Measurements from ENCODE around the gene NR4A3. TPM values are rescaled to one million over a fixed set of nuclear protein-coding genes. Genes with fewer than 3 reads are reported as not detected.

The NR4A3 gene
- total RNA-seq, 2 experiments from 2014 or later, result 0.13 to 0.74 TPM

DNA sequence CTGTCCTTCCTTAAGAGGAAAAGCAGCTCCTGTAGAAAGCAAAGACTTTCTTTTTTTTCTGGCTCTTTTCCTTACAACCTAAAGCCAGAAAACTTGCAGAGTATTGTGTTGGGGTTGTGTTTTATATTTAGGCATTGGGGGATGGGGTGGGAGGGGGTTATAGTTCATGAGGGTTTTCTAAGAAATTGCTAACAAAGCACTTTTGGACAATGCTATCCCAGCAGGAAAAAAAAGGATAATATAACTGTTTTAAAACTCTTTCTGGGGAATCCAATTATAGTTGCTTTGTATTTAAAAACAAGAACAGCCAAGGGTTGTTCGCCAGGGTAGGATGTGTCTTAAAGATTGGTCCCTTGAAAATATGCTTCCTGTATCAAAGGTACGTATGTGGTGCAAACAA is 42.3 kb downstream of the NR4A3 start:
- no peaks in the 10 kb centered on the region for H3K9me2 ChIP-seq (ENCODE audit: insufficient read depth, low read length)
- H4K20me1 ChIP-seq (ENCODE audit: insufficient read depth, low read length), result no peaks in the 10 kb centered on the region
- H3K27ac ChIP-seq (ENCODE audit: low read depth, low read length, poor library complexity, severe bottlenecking), result no peak overlapping the region
- H3K36me3 ChIP-seq (ENCODE audit: insufficient read depth, low read length), result no peaks in the 10 kb centered on the region
- H2AFZ ChIP-seq (ENCODE audit: low read length), result no peak overlapping the region
- BruUV-seq (replicated peaks), result no TSS peak
- DNase-seq (ENCODE audit: low spot score), result no peak
- no peak for TF ChIP-seq EZH2phosphoT487 (IDR thresholded peaks at IDR 0.05; ENCODE audit: borderline replicate concordance, low read depth, low read length)
- TF ChIP-seq, protein P1, sequence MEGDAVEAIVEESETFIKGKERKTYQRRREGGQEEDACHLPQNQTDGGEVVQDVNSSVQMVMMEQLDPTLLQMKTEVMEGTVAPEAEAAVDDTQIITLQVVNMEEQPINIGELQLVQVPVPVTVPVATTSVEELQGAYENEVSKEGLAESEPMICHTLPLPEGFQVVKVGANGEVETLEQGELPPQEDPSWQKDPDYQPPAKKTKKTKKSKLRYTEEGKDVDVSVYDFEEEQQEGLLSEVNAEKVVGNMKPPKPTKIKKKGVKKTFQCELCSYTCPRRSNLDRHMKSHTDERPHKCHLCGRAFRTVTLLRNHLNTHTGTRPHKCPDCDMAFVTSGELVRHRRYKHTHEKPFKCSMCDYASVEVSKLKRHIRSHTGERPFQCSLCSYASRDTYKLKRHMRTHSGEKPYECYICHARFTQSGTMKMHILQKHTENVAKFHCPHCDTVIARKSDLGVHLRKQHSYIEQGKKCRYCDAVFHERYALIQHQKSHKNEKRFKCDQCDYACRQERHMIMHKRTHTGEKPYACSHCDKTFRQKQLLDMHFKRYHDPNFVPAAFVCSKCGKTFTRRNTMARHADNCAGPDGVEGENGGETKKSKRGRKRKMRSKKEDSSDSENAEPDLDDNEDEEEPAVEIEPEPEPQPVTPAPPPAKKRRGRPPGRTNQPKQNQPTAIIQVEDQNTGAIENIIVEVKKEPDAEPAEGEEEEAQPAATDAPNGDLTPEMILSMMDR (conservative IDR thresholded peaks at IDR 0.05; ENCODE audit: low read length), result no peak
- CTCF ChIA-PET (ENCODE audit: unreplicated experiment), result no interaction called here
- POLR2A ChIA-PET, result no interaction called here
- intact Hi-C loops (cut with micrococcal nuclease; ENCODE audit: unreplicated experiment), result no loop called here
- H3K79me2 ChIP-seq (ENCODE audit: insufficient read depth, low read depth, low read length), result no peaks in the 10 kb centered on the region
- H3K4me1 ChIP-seq (ENCODE audit: insufficient read depth, low read length, poor library complexity, severe bottlenecking), result no peaks in the 10 kb centered on the region
- H3K4me3 ChIP-seq (ENCODE audit: low read depth, low read length, poor library complexity, severe bottlenecking), result no peak overlapping the region
- H3K4me2 ChIP-seq (ENCODE audit: low read length), result no peak overlapping the region
- H3K9me3 ChIP-seq (ENCODE audit: low read length), result no peaks in the 10 kb centered on the region

DNA sequence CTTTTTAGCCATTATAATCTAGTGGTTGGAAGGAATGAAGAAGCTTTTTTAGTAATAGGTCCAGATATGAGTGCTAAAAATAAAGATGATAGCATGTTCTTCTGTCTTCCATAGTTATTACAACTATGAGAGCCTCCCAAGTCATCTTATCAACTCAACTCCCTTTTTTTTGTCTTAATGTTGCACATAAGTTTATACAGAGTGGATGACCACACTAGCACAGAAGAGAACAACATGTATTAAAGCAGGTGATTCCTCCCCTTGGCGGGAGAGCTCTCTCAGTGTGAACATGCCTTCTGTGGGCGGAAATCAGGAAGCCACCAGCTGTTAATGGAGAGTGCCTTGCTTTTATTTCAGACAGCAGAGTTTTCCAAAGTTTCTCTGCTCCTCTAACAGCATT is 44.7 kb downstream of the NR4A3 start:
- no peaks in the 10 kb centered on the region for H3K4me1 ChIP-seq (ENCODE audit: insufficient read depth, low read length, poor library complexity, severe bottlenecking)
- BruUV-seq (replicated peaks), result no TSS peak
- ChIA-PET CTCF (ENCODE audit: unreplicated experiment) (no interaction called here), POLR2A (interaction anchor here (1.0 to 1.3 kb wide), 3 partner anchors 10 to 150 kb away, joined by 3 to 5 read pairs (median 3); no protein-coding TSS in a partner anchor)
- H2AFZ ChIP-seq (ENCODE audit: low read length), result no peak overlapping the region
- H3K79me2 ChIP-seq (ENCODE audit: insufficient read depth, low read depth, low read length), result no peaks in the 10 kb centered on the region
- TF ChIP-seq, protein P1 (conservative IDR thresholded peaks at IDR 0.05; ENCODE audit: low read length), result no peak
- no peak for TF ChIP-seq EZH2phosphoT487 (IDR thresholded peaks at IDR 0.05; ENCODE audit: borderline replicate concordance, low read depth, low read length)
- no peaks in the 10 kb centered on the region for H3K36me3 ChIP-seq (ENCODE audit: insufficient read depth, low read length)
- no peak overlapping the region for H3K4me3 ChIP-seq (ENCODE audit: low read depth, low read length, poor library complexity, severe bottlenecking)
- H3K4me2 ChIP-seq (ENCODE audit: low read length), result no peak overlapping the region
- no peak for DNase-seq (ENCODE audit: low spot score)
- no peaks in the 10 kb centered on the region for H3K9me3 ChIP-seq (ENCODE audit: low read length)
- no peak overlapping the region for H3K27ac ChIP-seq (ENCODE audit: low read depth, low read length, poor library complexity, severe bottlenecking)
- intact Hi-C loops (cut with micrococcal nuclease; ENCODE audit: unreplicated experiment), result no loop called here
- H3K9me2 ChIP-seq (ENCODE audit: insufficient read depth, low read length), result no peaks in the 10 kb centered on the region
- H4K20me1 ChIP-seq (ENCODE audit: insufficient read depth, low read length), result no peaks in the 10 kb centered on the region

DNA sequence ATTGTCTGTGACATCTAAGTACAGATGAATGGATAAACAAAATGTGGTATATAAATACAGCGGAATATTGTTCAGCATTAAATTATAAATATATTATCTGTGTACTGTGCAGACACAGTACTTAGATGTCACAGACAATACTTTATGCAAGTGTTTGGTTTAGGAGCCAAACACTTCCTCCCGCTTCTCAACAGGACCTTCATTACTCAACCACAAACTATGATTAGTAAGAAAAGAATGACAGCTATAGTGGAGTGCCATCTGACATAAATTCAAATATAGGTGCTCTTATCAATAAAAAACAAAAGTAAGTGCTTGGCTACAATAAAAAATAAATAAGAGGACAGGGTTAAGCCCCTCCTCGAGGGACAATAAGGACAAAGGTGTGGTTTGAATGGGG is 45.9 kb downstream of the NR4A3 start:
- no peaks in the 10 kb centered on the region for H3K79me2 ChIP-seq (ENCODE audit: insufficient read depth, low read depth, low read length)
- no peak for DNase-seq (ENCODE audit: low spot score)
- H3K9me2 ChIP-seq (ENCODE audit: insufficient read depth, low read length), result no peaks in the 10 kb centered on the region
- no peaks in the 10 kb centered on the region for H3K36me3 ChIP-seq (ENCODE audit: insufficient read depth, low read length)
- H4K20me1 ChIP-seq (ENCODE audit: insufficient read depth, low read length), result no peaks in the 10 kb centered on the region
- no TSS peak for BruUV-seq (replicated peaks)
- POLR2A ChIA-PET, result no interaction called here
- CTCF ChIA-PET (ENCODE audit: unreplicated experiment), result no interaction called here
- H3K27ac ChIP-seq (ENCODE audit: low read depth, low read length, poor library complexity, severe bottlenecking), result no peak overlapping the region
- H3K4me2 ChIP-seq (ENCODE audit: low read length), result no peak overlapping the region
- H3K4me3 ChIP-seq (ENCODE audit: low read depth, low read length, poor library complexity, severe bottlenecking), result no peak overlapping the region
- no peaks in the 10 kb centered on the region for H3K4me1 ChIP-seq (ENCODE audit: insufficient read depth, low read length, poor library complexity, severe bottlenecking)
- no peak for TF ChIP-seq EZH2phosphoT487 (IDR thresholded peaks at IDR 0.05; ENCODE audit: borderline replicate concordance, low read depth, low read length)
- TF ChIP-seq, protein P1 (conservative IDR thresholded peaks at IDR 0.05; ENCODE audit: low read length), result no peak
- no peaks in the 10 kb centered on the region for H3K9me3 ChIP-seq (ENCODE audit: low read length)
- H2AFZ ChIP-seq (ENCODE audit: low read length), result no peak overlapping the region
- intact Hi-C loops (cut with micrococcal nuclease; ENCODE audit: unreplicated experiment), result no loop called here
